DOHH2 (cell line): ENCODE data around the gene NR3C2.

Experiments
- H3F3A ChIP-seq: fragments of 200-600 bp; sonication (generic), shearing (Covaris generic); 2 replicates; pipeline ENCODE4 v1.6.0; 2016; ENCODE audit warnings: antibody characterized with exemption, mild to moderate bottlenecking; ENCODE audit not compliant: control insufficient read depth, insufficient read depth
- H3K27ac ChIP-seq: fragments of 200-600 bp; sonication (generic); 2 replicates; pipeline ENCODE4 v1.5.1; 2014; ENCODE audit warnings: low read depth, mild to moderate bottlenecking, low read length, moderate library complexity
- H3K27me3 ChIP-seq: fragments of 200-600 bp; sonication (generic); 2 replicates; pipeline ENCODE4 v1.6.1; 2014; ENCODE audit warnings: mild to moderate bottlenecking, low read length, mixed read lengths; ENCODE audit not compliant: control insufficient read depth
- H3K36me3 ChIP-seq: fragments of 200-600 bp; sonication (generic); 2 replicates; pipeline ENCODE4 v1.6.1; 2014; ENCODE audit warnings: mild to moderate bottlenecking, low read length, moderate library complexity, mixed read lengths; ENCODE audit not compliant: control insufficient read depth
- H3K4me1 ChIP-seq: fragments of 200-600 bp; sonication (generic); 2 replicates; pipeline ENCODE4 v1.6.1; 2014; ENCODE audit warnings: mild to moderate bottlenecking, low read length, mixed read lengths; ENCODE audit not compliant: control insufficient read depth
- H3K4me2 ChIP-seq: fragments of 200-600 bp; sonication (generic); 2 replicates; pipeline ENCODE4 v1.6.0; 2014; ENCODE audit warnings: mild to moderate bottlenecking, low read length, moderate library complexity
- H3K4me3 ChIP-seq: fragments of 200-600 bp; sonication (generic); 2 replicates; pipeline ENCODE4 v1.5.1; 2014; ENCODE audit warnings: mild to moderate bottlenecking, low read length, mixed read lengths
- H3K79me2 ChIP-seq: fragments of 200-600 bp; sonication (generic); 2 replicates; pipeline ENCODE4 v1.6.1; 2014; ENCODE audit warnings: mild to moderate bottlenecking, low read length, mixed read lengths; ENCODE audit not compliant: control insufficient read depth
- H3K9me2 ChIP-seq: fragments of 200-600 bp; sonication (generic); replicated peaks from 2 replicates; pipeline ENCODE4 v1.6.1; 2014; ENCODE audit warnings: mild to moderate bottlenecking, low read length, mixed read lengths; ENCODE audit not compliant: control insufficient read depth
- H3K9me3 ChIP-seq: fragments of 200-600 bp; sonication (generic); 2 replicates; pipeline ENCODE4 v1.6.1; 2014; ENCODE audit warnings: antibody characterized with exemption, low read length, mixed read lengths; ENCODE audit not compliant: control insufficient read depth, insufficient read depth
- H4K20me1 ChIP-seq: fragments of 200-600 bp; sonication (generic); 2 replicates; pipeline ENCODE4 v1.6.0; 2014; ENCODE audit warnings: low read depth, mild to moderate bottlenecking, antibody characterized with exemption, low read length, moderate library complexity; ENCODE audit not compliant: control insufficient read depth, insufficient read depth
- EZH2phosphoT487 ChIP-seq: fragments of 200-600 bp; sonication (generic); IDR thresholded peaks from 2 replicates; pipeline ENCODE4 v1.6.1; 2017; ENCODE audit warnings: borderline replicate concordance, mild to moderate bottlenecking, antibody characterized with exemption, low read length, moderate library complexity, mixed read lengths
- TF ChIP-seq, protein P1 (sequence below): fragments of 200-600 bp; sonication (generic); IDR thresholded peaks from one replicate; pipeline ENCODE4 v1.5.1; 2014; ENCODE audit warnings: antibody characterized with exemption, mild to moderate bottlenecking, low read depth, low read length; ENCODE audit not compliant: poor library complexity, severe bottlenecking

Gene NR3C2

DNA sequence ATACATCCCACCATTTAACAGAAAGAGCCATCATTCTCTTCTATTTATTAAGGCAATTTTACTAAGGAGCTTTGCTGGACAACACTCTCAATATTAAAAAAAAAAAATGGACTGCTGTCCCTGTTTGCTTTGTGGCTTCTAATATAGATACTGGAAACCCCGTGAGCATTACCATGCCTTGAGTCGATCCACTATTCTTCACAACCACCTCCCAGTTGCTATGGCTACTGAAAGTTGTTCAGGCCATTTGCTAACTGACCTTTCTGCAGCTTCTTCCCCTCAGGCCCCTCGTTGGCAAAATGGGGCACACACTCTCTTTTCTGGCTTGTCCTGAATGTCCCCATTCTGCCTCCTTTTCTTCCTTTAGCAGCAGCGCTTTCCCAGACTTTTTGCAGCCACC is 340.4 kb downstream of the NR3C2 start:
- no peaks in the 10 kb centered on the region for H3K79me2 ChIP-seq
- no peaks in the 10 kb centered on the region for H3K27me3 ChIP-seq
- no peak overlapping the region for H3K27ac ChIP-seq
- no peak overlapping the region for H3K4me2 ChIP-seq
- TF ChIP-seq, protein P1, sequence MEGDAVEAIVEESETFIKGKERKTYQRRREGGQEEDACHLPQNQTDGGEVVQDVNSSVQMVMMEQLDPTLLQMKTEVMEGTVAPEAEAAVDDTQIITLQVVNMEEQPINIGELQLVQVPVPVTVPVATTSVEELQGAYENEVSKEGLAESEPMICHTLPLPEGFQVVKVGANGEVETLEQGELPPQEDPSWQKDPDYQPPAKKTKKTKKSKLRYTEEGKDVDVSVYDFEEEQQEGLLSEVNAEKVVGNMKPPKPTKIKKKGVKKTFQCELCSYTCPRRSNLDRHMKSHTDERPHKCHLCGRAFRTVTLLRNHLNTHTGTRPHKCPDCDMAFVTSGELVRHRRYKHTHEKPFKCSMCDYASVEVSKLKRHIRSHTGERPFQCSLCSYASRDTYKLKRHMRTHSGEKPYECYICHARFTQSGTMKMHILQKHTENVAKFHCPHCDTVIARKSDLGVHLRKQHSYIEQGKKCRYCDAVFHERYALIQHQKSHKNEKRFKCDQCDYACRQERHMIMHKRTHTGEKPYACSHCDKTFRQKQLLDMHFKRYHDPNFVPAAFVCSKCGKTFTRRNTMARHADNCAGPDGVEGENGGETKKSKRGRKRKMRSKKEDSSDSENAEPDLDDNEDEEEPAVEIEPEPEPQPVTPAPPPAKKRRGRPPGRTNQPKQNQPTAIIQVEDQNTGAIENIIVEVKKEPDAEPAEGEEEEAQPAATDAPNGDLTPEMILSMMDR, result no peak
- no peak for TF ChIP-seq EZH2phosphoT487
- no peaks in the 10 kb centered on the region for H4K20me1 ChIP-seq
- no peaks in the 10 kb centered on the region for H3K36me3 ChIP-seq
- H3K9me3 ChIP-seq, result no peaks in the 10 kb centered on the region
- H3K4me3 ChIP-seq, result no peak overlapping the region
- H3K9me2 ChIP-seq, result no peaks in the 10 kb centered on the region
- no peaks in the 10 kb centered on the region for H3K4me1 ChIP-seq
- no peaks in the 10 kb centered on the region for H3F3A ChIP-seq

DNA sequence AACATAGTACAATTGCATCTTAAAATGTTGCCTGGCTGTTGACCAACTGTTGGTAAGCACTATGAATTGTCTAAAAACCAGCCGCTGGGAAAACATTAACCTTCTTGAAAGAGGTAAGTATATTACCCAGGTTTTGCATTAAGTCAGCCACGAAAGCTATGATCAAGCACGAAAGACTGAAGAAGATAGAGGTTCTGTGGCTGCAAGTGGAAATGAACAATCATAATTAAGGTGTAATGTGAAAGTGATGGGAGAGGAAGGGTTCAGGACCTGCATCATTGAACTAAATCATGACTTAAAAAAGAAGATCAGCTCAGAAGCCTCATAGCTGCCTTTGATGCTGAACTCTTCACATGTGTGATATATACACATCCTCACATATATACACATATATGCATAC is 341.0 kb downstream of the NR3C2 start:
- Histone ChIP-seq H3F3A (no peaks in the 10 kb centered on the region), H3K9me3 (no peaks in the 10 kb centered on the region), H3K79me2 (no peaks in the 10 kb centered on the region), H3K27ac (no peak overlapping the region), H3K9me2 (no peaks in the 10 kb centered on the region), H4K20me1 (no peaks in the 10 kb centered on the region), H3K4me1 (no peaks in the 10 kb centered on the region), H3K36me3 (no peaks in the 10 kb centered on the region), H3K4me2 (no peak overlapping the region), H3K27me3 (no peaks in the 10 kb centered on the region), H3K4me3 (no peak overlapping the region)
- TF ChIP-seq, protein P1, result no peak
- no peak for TF ChIP-seq EZH2phosphoT487

DNA sequence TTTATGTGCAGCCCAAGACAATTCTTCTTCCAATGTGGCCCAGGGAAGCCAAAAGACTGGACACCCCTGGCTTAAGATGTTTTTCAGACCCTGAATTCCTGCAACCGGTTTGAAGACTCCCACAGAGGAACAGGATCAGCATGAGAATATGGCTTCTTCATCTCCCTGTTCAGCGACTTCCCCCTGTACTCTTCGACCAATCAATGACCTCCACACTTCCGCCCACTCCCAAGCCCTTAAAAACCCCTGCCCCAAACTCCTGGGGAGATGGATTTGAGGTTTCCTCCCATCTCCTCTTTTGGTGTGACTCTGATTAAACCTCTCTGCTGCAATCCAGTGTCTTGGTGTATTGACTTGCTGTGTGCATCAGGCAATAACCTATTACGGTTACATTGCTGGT is 344.4 kb downstream of the NR3C2 start:
- no peaks in the 10 kb centered on the region for H3F3A ChIP-seq
- no peaks in the 10 kb centered on the region for H3K36me3 ChIP-seq
- TF ChIP-seq, protein P1, result no peak
- TF ChIP-seq EZH2phosphoT487, result no peak
- no peak overlapping the region for H3K27ac ChIP-seq
- H3K4me3 ChIP-seq, result no peak overlapping the region
- H3K79me2 ChIP-seq, result no peaks in the 10 kb centered on the region
- no peaks in the 10 kb centered on the region for H3K9me3 ChIP-seq
- no peaks in the 10 kb centered on the region for H3K9me2 ChIP-seq
- no peaks in the 10 kb centered on the region for H3K27me3 ChIP-seq
- H4K20me1 ChIP-seq, result no peaks in the 10 kb centered on the region
- H3K4me2 ChIP-seq, result no peak overlapping the region
- no peaks in the 10 kb centered on the region for H3K4me1 ChIP-seq

DNA sequence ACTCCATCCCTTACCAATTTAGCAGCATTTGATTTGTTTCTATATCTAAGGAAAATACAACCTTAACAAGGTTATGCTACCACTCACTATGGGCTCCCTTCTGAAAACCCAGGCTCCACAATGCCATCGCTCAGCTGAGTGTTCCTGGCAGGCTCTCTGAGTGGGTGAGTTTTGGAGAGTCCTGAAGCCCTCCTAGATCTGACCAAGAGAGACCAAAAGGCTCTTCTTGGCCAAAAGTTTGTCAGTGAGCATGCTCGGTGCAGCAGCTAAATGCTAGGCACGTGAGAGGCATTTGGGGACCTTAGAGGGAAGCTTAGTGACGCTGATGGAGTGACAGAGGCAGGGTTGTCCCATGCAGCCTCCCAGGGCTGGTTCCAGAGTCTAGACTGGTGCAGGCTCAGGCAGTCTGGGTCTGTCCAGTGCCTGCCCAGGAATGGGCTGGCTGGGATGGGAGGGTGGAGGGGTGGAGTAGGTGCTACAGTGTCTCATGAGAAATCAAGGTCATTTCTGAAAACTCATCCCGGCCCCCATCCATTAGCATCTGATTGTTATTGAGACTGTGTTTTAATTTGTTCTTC is 346.8 kb downstream of the NR3C2 start:
- Histone ChIP-seq H4K20me1 (no peaks in the 10 kb centered on the region), H3K27ac (no peak overlapping the region), H3F3A (no peaks in the 10 kb centered on the region), H3K9me3 (no peaks in the 10 kb centered on the region), H3K4me3 (no peak overlapping the region), H3K27me3 (no peaks in the 10 kb centered on the region), H3K9me2 (no peaks in the 10 kb centered on the region), H3K4me1 (no peaks in the 10 kb centered on the region), H3K4me2 (no peak overlapping the region), H3K79me2 (no peaks in the 10 kb centered on the region), H3K36me3 (no peaks in the 10 kb centered on the region)
- TF ChIP-seq, protein P1, result no peak
- no peak for TF ChIP-seq EZH2phosphoT487
